Neural progenitor cell (in vitro differentiated cells): ENCODE results near the gene C14orf93.

Experiments
- CTCF ChIP-seq: fragments of 200-600 bp; sonication (generic); IDR thresholded peaks from 2 replicates; pipeline ENCODE4 v1.5.1; 2017; ENCODE audit warnings: antibody characterized with exemption, mild to moderate bottlenecking
- EZH2 ChIP-seq: fragments of 200-600 bp; sonication (generic); IDR thresholded peaks from 2 replicates; pipeline ENCODE4 v1.6.1; 2017; ENCODE audit warnings: antibody characterized with exemption, mild to moderate bottlenecking, moderate library complexity

- TF ChIP-seq CTCF (no peak), EZH2 (no peak)
These were observed 3.3 kb upstream of the C14orf93 start for GRCh38 chr14:23013054-23013748.
